ENCODE measurements around the gene BICRA. TPM values are rescaled to one million over a fixed set of nuclear protein-coding genes. Genes with fewer than 3 reads are reported as not detected.

Gene BICRA
- total and polyA plus RNA-seq, 2 donors from 2014 or later = 3.2 to 14.7 TPM

DNA sequence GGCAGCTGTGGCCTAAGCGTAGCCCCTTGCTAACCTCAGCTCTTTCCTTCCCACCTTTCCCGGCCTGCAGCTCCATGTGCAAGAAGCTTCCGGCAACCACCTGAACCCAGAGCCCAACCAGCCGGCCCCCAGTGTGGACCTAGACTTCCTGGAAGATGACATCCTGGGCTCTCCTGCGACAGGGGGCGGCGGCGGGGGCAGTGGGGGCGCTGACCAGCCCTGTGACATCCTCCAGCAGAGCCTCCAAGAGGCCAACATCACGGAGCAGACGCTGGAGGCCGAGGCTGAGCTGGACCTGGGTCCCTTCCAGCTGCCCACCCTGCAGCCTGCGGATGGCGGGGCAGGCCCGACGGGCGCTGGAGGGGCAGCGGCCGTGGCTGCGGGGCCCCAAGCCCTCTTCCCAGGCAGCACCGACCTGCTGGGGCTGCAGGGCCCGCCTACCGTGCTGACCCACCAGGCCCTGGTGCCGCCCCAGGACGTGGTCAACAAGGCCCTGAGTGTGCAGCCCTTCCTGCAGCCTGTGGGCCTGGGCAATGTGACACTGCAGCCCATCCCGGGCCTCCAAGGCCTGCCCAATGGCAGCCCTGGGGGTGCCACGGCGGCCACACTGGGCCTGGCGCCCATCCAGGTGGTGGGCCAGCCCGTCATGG lies 70.4 kb downstream of the BICRA start:
- FAIRE-seq = no peak
- no peaks in the 10 kb centered on the region for H3K27me3 ChIP-seq (ENCODE audit: control insufficient read depth, insufficient read depth, low read length)
- peaks cover 0 to 5% (median 0%) of the 10 kb centered on the region in 3 donors for H3K36me3 ChIP-seq (ENCODE audit: control insufficient read depth in 2 of 3, insufficient read depth in 3 of 3, low read length in 3 of 3)
- no peak overlapping the region for H3K27ac ChIP-seq (ENCODE audit: low read depth in 2 of 2, low read length in 2 of 2)
- no peak overlapping the region for H3K4me3 ChIP-seq (ENCODE audit: low read length in 3 of 3)
- DNase-seq = peak in 1 of 5 donors; percentile 69
- no peak for TF ChIP-seq CTCF (IDR thresholded peaks at IDR 0.05; ENCODE audit: borderline replicate concordance, extremely low read depth, insufficient read depth)
- intact Hi-C loops (cut with DNase I) = no loop called here
- no peaks in the 10 kb centered on the region for H3K9me3 ChIP-seq (ENCODE audit: control insufficient read depth in 2 of 3, insufficient read depth in 1 of 3, low read length in 3 of 3)
- no peaks in the 10 kb centered on the region for H3K4me1 ChIP-seq (ENCODE audit: control insufficient read depth in 2 of 3, insufficient read depth in 2 of 3, low read depth in 1 of 3, low read length in 3 of 3)
- no peak overlapping the region for H3K9ac ChIP-seq (ENCODE audit: low read length in 3 of 3)

DNA sequence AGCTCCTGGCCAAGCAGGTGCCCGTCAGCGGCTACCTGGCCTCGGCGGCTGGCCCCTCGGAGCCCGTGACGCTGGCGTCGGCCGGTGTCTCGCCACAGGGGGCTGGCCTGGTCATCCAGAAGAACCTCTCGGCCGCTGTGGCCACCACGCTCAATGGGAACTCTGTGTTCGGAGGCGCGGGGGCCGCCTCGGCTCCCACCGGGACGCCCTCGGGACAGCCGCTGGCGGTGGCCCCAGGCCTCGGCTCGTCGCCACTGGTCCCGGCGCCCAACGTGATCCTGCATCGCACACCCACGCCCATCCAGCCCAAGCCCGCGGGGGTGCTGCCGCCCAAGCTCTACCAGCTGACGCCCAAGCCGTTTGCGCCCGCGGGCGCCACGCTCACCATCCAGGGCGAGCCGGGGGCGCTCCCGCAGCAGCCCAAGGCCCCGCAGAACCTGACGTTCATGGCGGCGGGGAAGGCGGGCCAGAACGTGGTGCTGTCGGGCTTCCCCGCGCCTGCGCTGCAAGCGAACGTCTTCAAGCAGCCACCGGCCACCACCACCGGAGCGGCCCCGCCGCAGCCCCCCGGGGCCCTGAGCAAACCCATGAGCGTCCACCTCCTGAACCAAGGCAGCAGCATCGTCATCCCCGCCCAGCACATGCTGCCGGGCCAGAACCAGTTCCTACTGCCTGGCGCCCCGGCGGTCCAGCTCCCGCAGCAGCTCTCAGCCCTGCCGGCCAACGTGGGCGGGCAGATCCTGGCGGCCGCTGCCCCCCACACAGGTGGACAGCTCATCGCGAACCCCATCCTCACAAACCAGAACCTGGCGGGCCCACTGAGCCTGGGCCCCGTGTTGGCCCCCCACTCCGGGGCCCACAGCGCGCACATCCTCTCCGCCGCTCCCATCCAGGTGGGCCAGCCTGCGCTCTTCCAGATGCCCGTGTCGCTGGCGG lies 71.3 kb downstream of the BICRA start:
- DNase-seq (peak in 1 of 5 donors; percentile 74), FAIRE-seq (no peak)
- no peaks in the 10 kb centered on the region for H3K9me3 ChIP-seq (ENCODE audit: control insufficient read depth in 2 of 3, insufficient read depth in 1 of 3, low read length in 3 of 3)
- no peak for TF ChIP-seq CTCF (IDR thresholded peaks at IDR 0.05; ENCODE audit: borderline replicate concordance, extremely low read depth, insufficient read depth)
- intact Hi-C loops (cut with DNase I) = no loop called here
- H3K27me3 ChIP-seq (ENCODE audit: control insufficient read depth, insufficient read depth, low read length) = no peaks in the 10 kb centered on the region
- peaks cover 0 to 3% (median 0%) of the 10 kb centered on the region in 3 donors for H3K36me3 ChIP-seq (ENCODE audit: control insufficient read depth in 2 of 3, insufficient read depth in 3 of 3, low read length in 3 of 3)
- no peaks in the 10 kb centered on the region for H3K4me1 ChIP-seq (ENCODE audit: control insufficient read depth in 2 of 3, insufficient read depth in 2 of 3, low read depth in 1 of 3, low read length in 3 of 3)
- no peak overlapping the region for H3K27ac ChIP-seq (ENCODE audit: low read depth in 2 of 2, low read length in 2 of 2)
- H3K4me3 ChIP-seq (ENCODE audit: low read length in 3 of 3) = no peak overlapping the region
- no peak overlapping the region for H3K9ac ChIP-seq (ENCODE audit: low read length in 3 of 3)

GRCh38 chr19:47680858-47681332 lies 72.0 kb downstream of the BICRA start:
- FAIRE-seq = no peak
- Histone ChIP-seq H3K4me3 (ENCODE audit: low read length in 3 of 3) (no peak overlapping the region), H3K36me3 (ENCODE audit: control insufficient read depth in 2 of 3, insufficient read depth in 3 of 3, low read length in 3 of 3) (peaks cover 0 to 3% (median 0%) of the 10 kb centered on the region in 3 donors)

More at GRCh38 chr19:47680858-47681332, 72.0 kb downstream of the BICRA start:
- intact Hi-C loops (cut with DNase I) = no loop called here
- H3K9ac ChIP-seq (ENCODE audit: low read length in 3 of 3) = no peak overlapping the region
- TF ChIP-seq CTCF (IDR thresholded peaks at IDR 0.05; ENCODE audit: borderline replicate concordance, extremely low read depth, insufficient read depth) = no peak
- no peak overlapping the region for H3K27ac ChIP-seq (ENCODE audit: low read depth in 2 of 2, low read length in 2 of 2)
- DNase-seq = no peak
- no peaks in the 10 kb centered on the region for H3K9me3 ChIP-seq (ENCODE audit: control insufficient read depth in 2 of 3, insufficient read depth in 1 of 3, low read length in 3 of 3)
- H3K27me3 ChIP-seq (ENCODE audit: control insufficient read depth, insufficient read depth, low read length) = no peaks in the 10 kb centered on the region
- no peaks in the 10 kb centered on the region for H3K4me1 ChIP-seq (ENCODE audit: control insufficient read depth in 2 of 3, insufficient read depth in 2 of 3, low read depth in 1 of 3, low read length in 3 of 3)
